Kidney glomerular epithelial cell (primary cell): Measurements from ENCODE around the gene PDE3B.

ENCODE experiments used
- DNase-seq: peaks from one replicate; lab custom pipeline; 2025; lab: John Stamatoyannopoulos, UW

PDE3B gene

GRCh38 chr11:14886513-14886912 lies 242.9 kb downstream of the PDE3B start:
- DNase-seq, result no peak

GRCh38 chr11:14891143-14892035 lies 247.8 kb downstream of the PDE3B start:
- DNase-seq, result peak; percentile 94

GRCh38 chr11:14892036-14892556 lies 248.5 kb downstream of the PDE3B start, which contains the start of gene CYP2R1:
TSS of gene CYP2R1 (minus strand) at chr11:14892231. CDS start at chr11:14892205, 26 bp downstream.
- peak; percentile 95 for DNase-seq

- no peak for DNase-seq
Observed at GRCh38 chr11:14892577-14892976, 249.0 kb downstream of the PDE3B start.

- no peak for DNase-seq
Observed at GRCh38 chr11:14894657-14895598, 251.3 kb downstream of the PDE3B start.

- DNase-seq, result no peak
Observed at GRCh38 chr11:14898355-14898754, 254.8 kb downstream of the PDE3B start.

- DNase-seq, result no peak
Observed at GRCh38 chr11:14898906-14899305, 255.3 kb downstream of the PDE3B start.

- peak; percentile 58 for DNase-seq
Observed at GRCh38 chr11:14902650-14903350, 259.2 kb downstream of the PDE3B start.

GRCh38 chr11:14904745-14905103 lies 261.1 kb downstream of the PDE3B start:
- DNase-seq, result peak; percentile 8

GRCh38 chr11:14905104-14906033 lies 261.8 kb downstream of the PDE3B start:
- no peak for DNase-seq

- DNase-seq, result no peak
Observed at GRCh38 chr11:14906578-14906977, 263.0 kb downstream of the PDE3B start.

GRCh38 chr11:14906993-14907392 lies 263.4 kb downstream of the PDE3B start:
- DNase-seq, result no peak

GRCh38 chr11:14907411-14908213 lies 264.0 kb downstream of the PDE3B start:
- DNase-seq, result no peak

- DNase-seq, result peak; percentile 49
Observed at GRCh38 chr11:14908214-14908880, 264.7 kb downstream of the PDE3B start.

GRCh38 chr11:14914536-14914935 lies 270.9 kb downstream of the PDE3B start:
- no peak for DNase-seq

GRCh38 chr11:14916403-14916802 lies 272.8 kb downstream of the PDE3B start:
- no peak for DNase-seq
